GM12875 (cell line): ENCODE data around the gene DPP6.

ENCODE experiments used
- H3K4me3 ChIP-seq: one replicate; pipeline ENCODE4 v1.5.1; 2011; ENCODE audit warnings: low read depth, low read length, control low read depth
- TF ChIP-seq, protein P1 (sequence below): IDR thresholded peaks from 2 replicates; pipeline ENCODE4 v1.5.1; 2011; ENCODE audit warnings: low read depth, mild to moderate bottlenecking, control low read depth, inconsistent platforms, low read length, moderate library complexity, borderline replicate concordance; ENCODE audit not compliant: insufficient read depth

The DPP6 gene

DNA sequence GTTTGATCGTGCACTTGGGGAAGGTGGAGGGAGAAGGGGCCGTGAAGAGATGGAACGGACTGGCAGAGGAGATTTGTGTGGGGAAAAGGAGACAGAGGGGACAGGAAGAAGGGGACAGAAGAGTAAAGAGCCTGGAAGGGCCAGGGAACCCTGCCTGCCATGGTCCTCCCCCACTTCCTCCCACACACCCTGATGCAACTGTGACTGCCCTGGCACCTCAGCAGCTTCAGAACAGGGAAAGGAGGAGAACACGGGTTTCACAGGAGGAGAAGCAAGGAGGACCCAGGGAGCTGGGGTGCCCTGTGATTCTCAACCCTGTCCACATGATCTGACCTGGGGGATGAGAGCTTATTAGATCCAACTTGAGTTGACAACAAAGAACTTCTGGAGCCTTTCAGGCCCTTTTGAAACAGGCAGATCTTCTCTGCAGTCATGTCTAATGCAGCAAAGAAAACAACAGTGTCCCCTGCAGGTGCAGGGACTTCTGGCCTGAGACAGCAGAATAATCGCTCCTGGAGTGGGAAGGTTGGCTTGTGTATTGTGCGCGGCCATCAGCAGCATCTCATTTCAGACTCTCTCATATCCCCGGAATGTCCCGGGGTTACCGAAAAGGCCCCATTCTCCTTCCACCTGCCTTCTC lies 529.2 kb downstream of the DPP6 start:
- no peak overlapping the region for H3K4me3 ChIP-seq

DNA sequence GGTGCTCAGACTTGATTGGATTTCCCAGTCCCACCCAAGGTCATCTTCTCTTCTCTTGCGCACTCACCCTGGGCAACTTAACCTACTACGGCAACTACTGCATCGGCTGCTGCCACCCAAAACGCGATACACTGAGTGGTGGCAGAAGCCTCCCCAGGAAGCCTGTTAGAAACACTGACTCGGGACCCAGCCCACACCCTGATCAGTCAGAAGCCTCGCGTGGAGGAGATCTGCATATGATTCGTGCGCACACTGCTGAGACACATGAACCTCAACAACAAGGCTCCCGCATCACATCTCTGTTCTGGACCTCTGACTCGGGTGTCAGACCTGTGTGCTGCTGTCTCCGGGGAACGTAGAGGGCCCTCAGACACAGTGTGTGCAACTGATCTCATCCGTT lies 531.3 kb downstream of the DPP6 start:
- no peak overlapping the region for H3K4me3 ChIP-seq
- TF ChIP-seq, protein P1, sequence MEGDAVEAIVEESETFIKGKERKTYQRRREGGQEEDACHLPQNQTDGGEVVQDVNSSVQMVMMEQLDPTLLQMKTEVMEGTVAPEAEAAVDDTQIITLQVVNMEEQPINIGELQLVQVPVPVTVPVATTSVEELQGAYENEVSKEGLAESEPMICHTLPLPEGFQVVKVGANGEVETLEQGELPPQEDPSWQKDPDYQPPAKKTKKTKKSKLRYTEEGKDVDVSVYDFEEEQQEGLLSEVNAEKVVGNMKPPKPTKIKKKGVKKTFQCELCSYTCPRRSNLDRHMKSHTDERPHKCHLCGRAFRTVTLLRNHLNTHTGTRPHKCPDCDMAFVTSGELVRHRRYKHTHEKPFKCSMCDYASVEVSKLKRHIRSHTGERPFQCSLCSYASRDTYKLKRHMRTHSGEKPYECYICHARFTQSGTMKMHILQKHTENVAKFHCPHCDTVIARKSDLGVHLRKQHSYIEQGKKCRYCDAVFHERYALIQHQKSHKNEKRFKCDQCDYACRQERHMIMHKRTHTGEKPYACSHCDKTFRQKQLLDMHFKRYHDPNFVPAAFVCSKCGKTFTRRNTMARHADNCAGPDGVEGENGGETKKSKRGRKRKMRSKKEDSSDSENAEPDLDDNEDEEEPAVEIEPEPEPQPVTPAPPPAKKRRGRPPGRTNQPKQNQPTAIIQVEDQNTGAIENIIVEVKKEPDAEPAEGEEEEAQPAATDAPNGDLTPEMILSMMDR: no peak

More for the DNA sequence above, 529.2 kb downstream of the DPP6 start:
- TF ChIP-seq, protein P1: no peak

DNA sequence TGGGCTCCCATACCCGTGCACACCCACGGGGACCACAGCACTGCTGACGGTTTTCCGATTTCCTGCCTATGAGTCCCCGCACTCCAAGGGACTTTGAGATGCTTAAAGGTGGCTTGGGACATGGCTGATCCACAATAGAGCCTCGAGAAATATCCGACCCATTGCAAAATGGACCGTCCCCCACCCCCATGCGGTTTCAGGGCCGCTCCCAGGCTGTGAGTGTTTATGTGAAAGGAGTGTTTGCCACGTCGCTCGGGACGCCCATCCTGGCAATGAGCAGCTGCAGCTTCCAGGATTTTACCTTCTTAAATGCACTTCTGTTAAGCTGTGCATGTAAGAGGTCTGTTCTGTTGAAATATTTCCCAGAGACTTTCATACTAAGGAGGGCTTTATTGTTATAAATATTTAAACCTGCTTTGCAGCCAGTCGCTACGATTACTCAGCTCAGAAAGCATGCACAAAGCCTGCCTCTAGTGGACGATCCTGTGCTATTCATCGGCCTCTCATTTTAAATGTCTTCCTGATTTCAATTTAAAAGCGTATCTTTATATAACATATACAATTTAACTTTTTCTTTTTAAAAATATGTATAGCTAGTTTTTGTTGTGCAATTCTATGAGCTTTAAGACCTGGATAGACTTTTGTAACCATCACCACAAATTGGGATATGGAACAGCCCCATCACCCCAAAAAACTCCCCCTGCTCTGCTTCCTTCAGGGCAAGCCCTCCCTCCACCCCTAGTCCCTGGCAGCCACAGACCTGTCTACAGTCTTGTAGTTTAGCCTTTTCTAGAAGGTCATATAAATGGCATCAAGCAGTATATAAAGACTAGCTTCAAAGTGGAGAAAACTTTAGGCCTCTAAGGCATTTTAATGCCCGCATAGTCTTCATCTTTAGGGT lies 532.4 kb downstream of the DPP6 start:
- TF ChIP-seq, protein P1: no peak
- H3K4me3 ChIP-seq: no peak overlapping the region

DNA sequence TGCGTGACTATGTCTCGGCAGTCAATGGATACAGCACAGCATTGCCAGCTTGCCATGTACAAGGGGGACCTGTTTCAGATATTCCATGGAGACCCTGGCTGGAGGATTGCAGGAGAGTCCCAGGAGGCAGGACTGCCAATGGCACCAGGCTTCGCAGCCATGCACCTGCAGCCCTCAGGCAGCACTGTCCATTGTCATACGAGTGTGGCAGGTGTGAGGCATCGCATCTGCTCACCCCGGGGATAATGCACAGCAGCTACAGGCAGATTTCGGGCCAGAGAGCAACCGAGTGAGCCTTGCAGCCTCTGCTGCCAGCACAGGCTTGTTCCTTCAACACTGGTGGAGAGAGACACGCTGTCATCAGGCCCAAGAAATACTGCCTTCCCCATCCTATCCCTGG lies 535.6 kb downstream of the DPP6 start:
- TF ChIP-seq, protein P1: no peak
- H3K4me3 ChIP-seq: no peak overlapping the region

DNA sequence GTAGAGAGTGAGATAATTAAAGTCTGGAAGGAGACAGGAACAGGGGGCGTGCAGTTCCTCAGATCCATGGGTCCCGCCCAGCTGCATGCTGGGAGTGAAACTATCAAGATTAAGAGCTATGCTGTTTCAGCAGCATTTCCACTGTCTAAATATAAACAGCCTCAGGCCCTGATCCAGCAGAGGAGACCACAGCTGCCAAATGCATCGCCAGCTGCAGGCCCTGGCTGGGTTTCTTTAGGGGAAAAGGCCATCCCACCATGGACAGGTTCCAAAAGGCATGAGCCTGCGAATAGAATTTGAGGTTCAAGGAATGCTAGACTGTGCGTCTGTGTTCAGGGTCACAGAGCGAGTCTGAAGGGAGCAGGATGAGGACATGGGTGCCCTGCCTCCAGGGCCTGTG lies 539.3 kb downstream of the DPP6 start:
- H3K4me3 ChIP-seq: no peak overlapping the region
- TF ChIP-seq, protein P1: no peak

DNA sequence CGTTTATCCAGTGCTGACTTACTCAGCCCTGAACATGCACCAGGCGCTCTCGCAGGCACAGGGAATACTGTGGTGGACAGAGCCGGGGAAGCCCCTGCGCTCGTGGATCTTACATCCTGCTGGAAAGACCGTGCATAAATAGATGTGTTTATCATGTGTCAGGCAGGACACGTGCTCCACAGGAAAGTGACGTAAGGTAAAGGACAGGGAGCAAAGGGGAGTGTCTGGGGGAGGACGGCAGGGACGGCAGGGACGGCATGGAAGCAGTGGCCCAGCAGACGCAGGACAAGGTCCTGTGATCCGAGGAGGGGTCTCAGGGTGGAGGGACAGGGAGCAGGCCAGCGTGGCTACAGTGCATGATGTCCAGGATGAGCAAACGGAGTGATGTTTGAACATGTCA lies 540.2 kb downstream of the DPP6 start:
- TF ChIP-seq, protein P1: no peak
- no peak overlapping the region for H3K4me3 ChIP-seq

DNA sequence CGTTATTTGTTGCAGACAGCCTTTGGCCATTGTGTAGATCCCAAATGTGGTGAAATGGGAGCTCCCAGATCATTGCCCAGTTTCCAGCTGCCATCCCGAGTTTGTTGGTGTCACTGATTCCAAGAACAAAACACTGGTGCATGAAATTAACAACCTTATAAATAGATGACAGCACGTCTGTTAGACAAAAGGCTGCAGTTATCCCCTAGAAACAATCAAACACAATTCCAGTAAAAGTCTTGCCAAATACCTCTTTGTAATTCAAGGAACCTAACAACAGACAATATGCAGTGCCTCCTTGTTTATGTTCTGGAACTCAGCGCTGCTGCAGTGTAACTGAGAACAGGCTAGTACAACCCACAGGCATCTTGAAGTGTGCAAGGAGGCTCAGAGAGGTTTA lies 546.2 kb downstream of the DPP6 start:
- TF ChIP-seq, protein P1: no peak
- no peak overlapping the region for H3K4me3 ChIP-seq
